Fibroblast of lung (primary cell): ENCODE results near the gene PRELID1. TPM values are rescaled to one million over a fixed set of nuclear protein-coding genes. Genes with fewer than 3 reads are reported as not detected.
A peak's percentile ranks its signal among the peaks of the same experiment; 100 is the strongest.

Experiments
- DNase-seq, 2 donors: peaks; one replicate each; pipeline versions ENCODE4 v3.0.0 to v3.0.0-alpha.2; 2010; ENCODE audit warnings: low read depth in 2 of 2
- H2AFZ ChIP-seq: 2 replicates; pipeline ENCODE4 v1.5.1; 2012; ENCODE audit warnings: low read length, control low read depth, inconsistent platforms
- H3K27ac ChIP-seq: 2 replicates; pipeline ENCODE4 v1.5.1; 2011; ENCODE audit warnings: low read length, control low read depth; ENCODE audit not compliant: insufficient read depth
- H3K27me3 ChIP-seq: 2 replicates; pipeline ENCODE4 v1.5.1; 2011; ENCODE audit warnings: mild to moderate bottlenecking, low read length; ENCODE audit not compliant: control insufficient read depth, insufficient read depth
- H3K36me3 ChIP-seq: 2 replicates; pipeline ENCODE4 v1.5.1; 2011; ENCODE audit warnings: low read length; ENCODE audit not compliant: control insufficient read depth, insufficient read depth
- H3K4me1 ChIP-seq: 2 replicates; pipeline ENCODE4 v1.5.1; 2011; ENCODE audit warnings: low read length; ENCODE audit not compliant: control insufficient read depth, insufficient read depth; ENCODE audit errors: extremely low read depth
- H3K4me2 ChIP-seq: 2 replicates; pipeline ENCODE4 v1.5.1; 2011; ENCODE audit warnings: low read length, control low read depth; ENCODE audit not compliant: insufficient read depth; ENCODE audit errors: extremely low read depth
- H3K4me3 ChIP-seq, 4 experiments: fragments of 200-600 bp in 1 of 4; sonication (generic) in 1 of 4; replicated peaks in 1 of 4; 2 replicates each; pipeline ENCODE4 v1.5.1; 2011 to 2016; ENCODE audit warnings: low read length in 4 of 4, low read depth in 3 of 4, mild to moderate bottlenecking in 3 of 4, control low read depth in 2 of 4, inconsistent platforms in 1 of 4, mixed read lengths in 1 of 4; ENCODE audit not compliant: insufficient read depth in 1 of 4; ENCODE audit errors: control extremely low read depth in 1 of 4
- H3K79me2 ChIP-seq: 2 replicates; pipeline ENCODE4 v1.5.1; 2012; ENCODE audit warnings: mild to moderate bottlenecking, low read length, inconsistent platforms; ENCODE audit not compliant: control insufficient read depth, insufficient read depth
- H3K9ac ChIP-seq: 2 replicates; pipeline ENCODE4 v1.5.1; 2011; ENCODE audit warnings: mild to moderate bottlenecking, low read length, control low read depth; ENCODE audit not compliant: insufficient read depth
- H3K9me3 ChIP-seq: 2 replicates; pipeline ENCODE4 v1.5.1; 2012; ENCODE audit warnings: low read depth, low read length; ENCODE audit not compliant: control insufficient read depth, insufficient read depth
- H4K20me1 ChIP-seq: 2 replicates; pipeline ENCODE4 v1.5.1; 2011; ENCODE audit warnings: low read length; ENCODE audit not compliant: control insufficient read depth, insufficient read depth; ENCODE audit errors: extremely low read depth
- CTCF ChIP-seq, 2 donors: IDR thresholded peaks in 1 of 2; conservative IDR thresholded peaks in 1 of 2; 1 replicate in 1 of 2; 2 replicates in 1 of 2; pipeline ENCODE4 v1.5.1; 2011 to 2012; ENCODE audit warnings: low read length in 2 of 2, control low read depth in 1 of 2, inconsistent platforms in 1 of 2, low read depth in 1 of 2, mild to moderate bottlenecking in 1 of 2
- EZH2 ChIP-seq: IDR thresholded peaks from 2 replicates; pipeline ENCODE4 v1.5.1; 2012; ENCODE audit warnings: low read length, control low read depth, mild to moderate bottlenecking; ENCODE audit errors: missing control alignments
- polyA plus RNA-seq, 2 donors: library from polyadenylated mRNA; depleted of rRNA in 1 of 2; stranded (reverse) in 1 of 2; unstranded in 1 of 2; fragments of >200 nt; gene quantifications; 2 replicates each; pipeline ENCODE4 v1.2.1, GENCODE V29; 2011 to 2012; ENCODE audit warnings: missing spikeins in 1 of 2
- total RNA-seq: library from RNA; depleted of rRNA; stranded (reverse); fragments of >200 nt; gene quantifications from 2 replicates; pipeline ENCODE4 v1.2.1, GENCODE V29; 2014

Gene PRELID1
- total and polyA plus RNA-seq, 2 donors (not counting 1 experiment from before 2014, with no cell fraction given), result 64.2 to 145 TPM

- H3K27me3 ChIP-seq, result no peaks in the 10 kb centered on the region
- H3K36me3 ChIP-seq, result peaks cover 2% of the 10 kb centered on the region
- H2AFZ ChIP-seq, result peak overlapping the region; percentile 73
- peak overlapping the region; percentile 95 for H3K9ac ChIP-seq
- TF ChIP-seq EZH2 (no peak), CTCF (conservative IDR thresholded peaks at IDR 0.05 in 1 of 2, IDR thresholded peaks at IDR 0.05 in 1 of 2; ENCODE audit: low read depth in 1 of 2, low read length in 2 of 2) (no peak)
- H3K79me2 ChIP-seq, result peaks cover 44% of the 10 kb centered on the region
- H3K27ac ChIP-seq, result peak overlapping the region; percentile 97
- no peaks in the 10 kb centered on the region for H4K20me1 ChIP-seq
- H3K4me3 ChIP-seq, result peak overlapping the region; percentile 97 to 99 (median 98)
- peak in 1 of 2 donors; percentile 2 for DNase-seq
- H3K4me2 ChIP-seq, result peak overlapping the region; percentile 75
- H3K4me1 ChIP-seq, result peaks cover 9% of the 10 kb centered on the region
- no peaks in the 10 kb centered on the region for H3K9me3 ChIP-seq
These were observed 47.3 kb downstream of the PRELID1 start for GRCh38 chr5:177350776-177351391.

GRCh38 chr5:177351392-177352329 is 48.1 kb downstream of the PRELID1 start, which contains the start of gene LMAN2:
TSS of gene LMAN2 (minus strand) at chr5:177351668. CDS start at chr5:177351647, 21 bp downstream.
- peak within 1 kb of the TSS; percentile 75 for H3K4me2 ChIP-seq
- peaks cover 38% of the 10 kb centered on the region for H3K79me2 ChIP-seq
- peak within 1 kb of the TSS; percentile 97 for H3K27ac ChIP-seq
- H3K36me3 ChIP-seq, result peaks cover 2% of the 10 kb centered on the region
- TF ChIP-seq EZH2 (no peak), CTCF (conservative IDR thresholded peaks at IDR 0.05 in 1 of 2, IDR thresholded peaks at IDR 0.05 in 1 of 2; ENCODE audit: low read depth in 1 of 2, low read length in 2 of 2) (no peak)
- H3K4me1 ChIP-seq, result peaks cover 9% of the 10 kb centered on the region
- peak within 1 kb of the TSS; percentile 95 for H3K9ac ChIP-seq
- no peaks in the 10 kb centered on the region for H3K27me3 ChIP-seq
- peak within 1 kb of the TSS; percentile 82 for H2AFZ ChIP-seq
- H3K4me3 ChIP-seq, result peak within 1 kb of the TSS; percentile 97 to 99 (median 98)
- no peaks in the 10 kb centered on the region for H4K20me1 ChIP-seq
- no peaks in the 10 kb centered on the region for H3K9me3 ChIP-seq
- peak; percentile 97 for DNase-seq

- H3K4me1 ChIP-seq, result peaks cover 9% of the 10 kb centered on the region
- no peak overlapping the region for H3K27ac ChIP-seq
- no peak overlapping the region for H3K4me3 ChIP-seq
- H3K9ac ChIP-seq, result no peak overlapping the region
- H2AFZ ChIP-seq, result no peak overlapping the region
- peaks cover 28% of the 10 kb centered on the region for H3K79me2 ChIP-seq
- H4K20me1 ChIP-seq, result no peaks in the 10 kb centered on the region
- H3K27me3 ChIP-seq, result no peaks in the 10 kb centered on the region
- TF ChIP-seq CTCF (conservative IDR thresholded peaks at IDR 0.05 in 1 of 2, IDR thresholded peaks at IDR 0.05 in 1 of 2; ENCODE audit: low read depth in 1 of 2, low read length in 2 of 2) (no peak), EZH2 (no peak)
- DNase-seq, result no peak
- no peak overlapping the region for H3K4me2 ChIP-seq
- H3K9me3 ChIP-seq, result no peaks in the 10 kb centered on the region
- peaks cover 2% of the 10 kb centered on the region for H3K36me3 ChIP-seq
These were observed 49.5 kb downstream of the PRELID1 start for GRCh38 chr5:177353093-177353492.
